Measurements from ENCODE around the gene ICAM4.

ICAM4 gene

DNA sequence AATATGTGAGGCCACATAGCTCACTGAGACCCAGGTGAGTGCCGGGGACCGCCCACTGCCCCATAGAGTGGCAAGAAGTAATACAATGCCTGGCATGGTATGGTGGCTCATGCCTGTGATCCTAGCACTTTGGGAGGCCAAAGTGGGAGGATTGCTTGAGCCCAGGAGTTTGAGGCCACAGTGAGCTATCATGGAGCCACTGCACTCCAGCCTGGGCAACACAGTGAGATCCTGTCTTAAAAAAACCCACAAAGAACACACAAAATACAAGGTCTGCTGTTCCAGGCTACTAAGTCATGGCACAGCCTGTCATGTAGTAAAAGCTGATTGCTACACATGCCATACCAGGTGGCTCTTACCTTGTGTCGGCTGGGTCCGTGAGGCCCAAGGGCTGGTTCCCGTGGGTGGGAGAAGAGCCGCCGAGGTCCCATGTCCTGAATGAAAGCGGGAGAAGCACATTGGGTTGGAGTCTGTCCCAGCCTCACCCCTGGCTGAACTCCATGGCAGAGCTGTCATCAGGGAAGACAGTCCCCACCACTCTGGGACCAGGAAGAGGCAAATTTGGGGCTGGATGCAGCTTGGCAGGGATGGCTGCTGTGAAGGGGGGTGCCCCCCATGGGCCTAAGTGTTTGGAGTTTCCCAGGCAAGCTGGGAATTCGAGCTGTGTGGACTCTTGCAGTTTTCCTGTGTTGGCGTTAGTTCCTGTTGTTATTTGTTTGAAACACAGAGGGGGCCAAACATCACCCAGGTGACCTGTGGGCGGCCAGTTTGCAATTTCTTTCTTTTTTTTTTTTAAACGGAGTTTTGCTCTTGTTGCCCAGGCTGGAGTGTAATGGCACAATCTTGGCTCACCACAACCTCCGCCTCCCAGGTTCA is 32.3 kb downstream of the ICAM4 start:
- peaks cover 53% of the 10 kb centered on the region for H3K36me3 ChIP-seq (ENCODE audit: low read depth)
- ATAC-seq (ENCODE audit: low read depth) = no peak
- H3K27me3 ChIP-seq (ENCODE audit: insufficient read depth, poor library complexity, severe bottlenecking) = no peaks in the 10 kb centered on the region
- no peak overlapping the region for H3K27ac ChIP-seq (ENCODE audit: poor library complexity, severe bottlenecking)
- H3K9me3 ChIP-seq (ENCODE audit: severe bottlenecking) = no peaks in the 10 kb centered on the region
- no peak for DNase-seq (ENCODE audit: low spot score)
- TF ChIP-seq, protein P1, sequence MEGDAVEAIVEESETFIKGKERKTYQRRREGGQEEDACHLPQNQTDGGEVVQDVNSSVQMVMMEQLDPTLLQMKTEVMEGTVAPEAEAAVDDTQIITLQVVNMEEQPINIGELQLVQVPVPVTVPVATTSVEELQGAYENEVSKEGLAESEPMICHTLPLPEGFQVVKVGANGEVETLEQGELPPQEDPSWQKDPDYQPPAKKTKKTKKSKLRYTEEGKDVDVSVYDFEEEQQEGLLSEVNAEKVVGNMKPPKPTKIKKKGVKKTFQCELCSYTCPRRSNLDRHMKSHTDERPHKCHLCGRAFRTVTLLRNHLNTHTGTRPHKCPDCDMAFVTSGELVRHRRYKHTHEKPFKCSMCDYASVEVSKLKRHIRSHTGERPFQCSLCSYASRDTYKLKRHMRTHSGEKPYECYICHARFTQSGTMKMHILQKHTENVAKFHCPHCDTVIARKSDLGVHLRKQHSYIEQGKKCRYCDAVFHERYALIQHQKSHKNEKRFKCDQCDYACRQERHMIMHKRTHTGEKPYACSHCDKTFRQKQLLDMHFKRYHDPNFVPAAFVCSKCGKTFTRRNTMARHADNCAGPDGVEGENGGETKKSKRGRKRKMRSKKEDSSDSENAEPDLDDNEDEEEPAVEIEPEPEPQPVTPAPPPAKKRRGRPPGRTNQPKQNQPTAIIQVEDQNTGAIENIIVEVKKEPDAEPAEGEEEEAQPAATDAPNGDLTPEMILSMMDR (IDR thresholded peaks at IDR 0.05; ENCODE audit: poor library complexity, severe bottlenecking) = no peak
- H3K4me3 ChIP-seq (ENCODE audit: severe bottlenecking) = no peak overlapping the region
- no peaks in the 10 kb centered on the region for H3K4me1 ChIP-seq (ENCODE audit: insufficient read depth, poor library complexity, severe bottlenecking)

DNA sequence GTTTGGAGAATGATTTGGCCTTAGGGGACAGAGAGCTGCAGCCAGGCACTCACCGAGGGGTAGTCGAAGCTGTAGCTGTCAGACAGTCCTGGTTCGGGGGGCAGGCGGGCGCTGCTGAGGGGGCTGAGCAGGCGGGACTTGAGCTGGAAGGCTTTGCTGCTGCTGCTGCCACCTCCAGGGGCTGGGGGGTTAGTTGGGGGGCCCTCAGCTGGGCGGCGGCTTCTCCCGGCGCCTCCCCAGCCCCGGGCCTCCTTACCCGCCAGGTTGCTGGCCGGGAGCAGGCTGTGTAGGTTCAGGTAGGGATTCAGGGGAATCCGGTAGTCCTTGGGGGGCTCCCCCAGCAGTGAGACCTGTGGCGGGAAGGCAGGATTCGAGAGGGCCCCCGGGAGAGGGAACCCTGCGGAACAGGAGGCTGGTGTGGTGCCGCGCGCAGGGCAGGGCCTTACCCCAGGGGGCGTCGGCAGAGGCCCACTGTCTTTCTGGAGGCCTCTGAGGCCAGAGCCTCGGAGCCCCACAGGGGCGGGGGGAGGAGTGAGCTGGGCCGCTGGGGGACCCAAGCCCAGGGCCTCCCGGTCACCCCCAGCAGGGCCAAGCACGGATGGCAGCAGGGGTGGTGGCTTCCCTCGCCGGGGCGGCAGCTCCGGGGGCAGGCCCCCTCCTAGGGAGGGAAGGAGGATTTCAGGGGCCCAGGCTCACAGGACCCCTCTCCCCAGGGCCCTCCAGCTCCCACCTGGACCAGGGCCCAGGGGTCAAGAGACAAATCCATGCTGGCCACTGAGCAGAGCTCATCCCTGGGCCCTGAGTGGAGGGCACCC is 34.1 kb downstream of the ICAM4 start:
- Histone ChIP-seq H3K27me3 (ENCODE audit: insufficient read depth, poor library complexity, severe bottlenecking) (no peaks in the 10 kb centered on the region), H3K4me1 (ENCODE audit: insufficient read depth, poor library complexity, severe bottlenecking) (no peaks in the 10 kb centered on the region), H3K27ac (ENCODE audit: poor library complexity, severe bottlenecking) (no peak overlapping the region), H3K9me3 (ENCODE audit: severe bottlenecking) (no peaks in the 10 kb centered on the region), H3K36me3 (ENCODE audit: low read depth) (peaks cover 64% of the 10 kb centered on the region), H3K4me3 (ENCODE audit: severe bottlenecking) (no peak overlapping the region)
- ATAC-seq (ENCODE audit: low read depth) (no peak), DNase-seq (ENCODE audit: low spot score) (no peak)
- TF ChIP-seq, protein P1 (IDR thresholded peaks at IDR 0.05; ENCODE audit: poor library complexity, severe bottlenecking) = no peak

DNA sequence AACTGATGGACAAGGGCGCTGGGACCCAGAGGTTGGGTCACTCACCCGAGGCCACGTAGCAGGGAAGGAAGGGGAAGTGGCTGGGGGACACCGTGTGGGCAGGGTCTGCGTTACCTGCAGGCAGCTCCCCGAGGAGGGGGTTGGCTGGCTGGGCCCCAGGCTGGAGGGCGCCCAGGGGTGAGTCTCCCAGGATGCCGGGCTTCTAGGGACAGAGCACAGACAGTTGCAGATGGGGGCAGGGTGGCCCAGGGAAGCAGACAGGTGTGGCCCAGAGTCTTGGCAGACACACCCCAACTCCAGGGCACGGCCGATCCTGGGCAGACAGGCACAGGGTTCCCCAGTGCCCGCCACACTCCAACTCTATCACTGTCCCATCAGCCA is 34.7 kb downstream of the ICAM4 start:
- no peaks in the 10 kb centered on the region for H3K9me3 ChIP-seq (ENCODE audit: severe bottlenecking)
- ATAC-seq (ENCODE audit: low read depth) = no peak
- no peak overlapping the region for H3K4me3 ChIP-seq (ENCODE audit: severe bottlenecking)
- DNase-seq (ENCODE audit: low spot score) = no peak
- H3K4me1 ChIP-seq (ENCODE audit: insufficient read depth, poor library complexity, severe bottlenecking) = no peaks in the 10 kb centered on the region
- H3K27me3 ChIP-seq (ENCODE audit: insufficient read depth, poor library complexity, severe bottlenecking) = no peaks in the 10 kb centered on the region
- no peak overlapping the region for H3K27ac ChIP-seq (ENCODE audit: poor library complexity, severe bottlenecking)
- TF ChIP-seq, protein P1 (IDR thresholded peaks at IDR 0.05; ENCODE audit: poor library complexity, severe bottlenecking) = no peak
- H3K36me3 ChIP-seq (ENCODE audit: low read depth) = peaks cover 70% of the 10 kb centered on the region

DNA sequence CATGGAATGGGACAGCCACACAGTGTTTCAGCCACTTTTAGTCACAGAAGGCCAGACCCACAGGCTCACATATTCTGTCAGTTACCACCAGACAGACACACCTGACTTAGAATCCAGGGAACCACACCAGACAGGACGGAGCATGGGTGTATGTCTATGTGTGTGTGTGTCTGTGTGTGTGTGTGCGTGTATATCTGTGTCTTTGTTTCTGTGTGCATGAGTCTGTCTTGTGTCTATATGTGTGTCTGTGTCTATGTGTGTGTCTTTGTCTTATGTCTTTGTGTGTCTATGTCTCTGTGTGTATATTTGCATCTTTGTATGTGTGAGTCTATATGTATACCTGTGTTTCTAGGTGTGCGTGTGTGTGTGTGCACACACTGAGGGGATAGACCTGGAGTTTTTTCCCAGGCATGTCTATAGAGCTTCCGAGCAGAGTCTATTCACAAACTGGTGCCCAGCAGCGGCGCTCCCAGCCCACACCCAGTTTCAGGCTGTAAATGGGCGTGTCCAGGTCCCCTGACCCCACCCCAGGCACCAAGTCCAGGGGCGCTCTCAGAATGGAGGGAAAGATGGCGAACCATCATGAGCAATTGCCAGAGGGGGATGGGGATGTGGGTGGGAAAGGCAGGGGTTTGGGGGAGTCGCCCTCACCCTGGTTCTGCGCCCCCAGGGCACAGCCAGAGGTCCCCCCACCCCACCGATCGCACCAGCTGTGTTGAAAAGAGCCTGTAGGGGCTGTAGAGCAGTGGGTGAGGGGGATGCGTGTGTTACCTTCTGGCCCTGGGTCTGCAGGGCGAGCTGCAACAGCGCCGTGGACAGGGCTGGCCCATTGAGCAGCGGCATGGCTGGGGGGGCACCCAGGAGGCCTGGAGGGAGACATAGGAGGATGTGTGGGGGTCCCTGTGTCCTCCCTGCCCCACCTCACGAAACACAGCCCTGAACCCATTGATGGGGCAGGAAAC is 35.4 kb downstream of the ICAM4 start:
- Histone ChIP-seq H3K4me1 (ENCODE audit: insufficient read depth, poor library complexity, severe bottlenecking) (no peaks in the 10 kb centered on the region), H3K9me3 (ENCODE audit: severe bottlenecking) (no peaks in the 10 kb centered on the region), H3K36me3 (ENCODE audit: low read depth) (peaks cover 77% of the 10 kb centered on the region), H3K27me3 (ENCODE audit: insufficient read depth, poor library complexity, severe bottlenecking) (no peaks in the 10 kb centered on the region), H3K4me3 (ENCODE audit: severe bottlenecking) (no peak overlapping the region), H3K27ac (ENCODE audit: poor library complexity, severe bottlenecking) (no peak overlapping the region)
- DNase-seq (ENCODE audit: low spot score) (no peak), ATAC-seq (ENCODE audit: low read depth) (no peak)
- TF ChIP-seq, protein P1 (IDR thresholded peaks at IDR 0.05; ENCODE audit: poor library complexity, severe bottlenecking) = no peak

Measured in RWPE2 (cell line).